Naive thymus-derived CD8-positive, alpha-beta T cell (primary cell): ENCODE measurements around the gene CCNY. TPM values are rescaled to one million over a fixed set of nuclear protein-coding genes. Genes with fewer than 3 reads are reported as not detected.

Source experiments
- ATAC-seq, 2 donors: fragments of 150-1000 bp; cut with Tn5 transposase in 1 of 2; sonication (Bioruptor Pico), chemical (Tn5 transposase) in 1 of 2; 1 replicate in 1 of 2; 2 replicates in 1 of 2; pipeline ENCODE4 v1.10.0; 2021; ENCODE audit warnings: mild to moderate bottlenecking in 2 of 2, moderate library complexity in 2 of 2
- POLR2A ChIA-PET: fragments of 350-600 bp; sonication (Branson Sonifier 250); formaldehyde crosslinking; loops from one replicate; lab custom pipeline; 2021; ENCODE audit warnings: antibody characterized with exemption; lab: Charles Lee
- DNase-seq, 10 donors: peaks; one replicate each; pipeline versions ENCODE4 v3.0.0 to v3.0.0-alpha.2; 2020 to 2022
- H3K27ac Mint-ChIP-seq, 10 donors: one replicate each; pipeline ENCODE4 v1.8.0; 2020 to 2022; ENCODE audit warnings: mild to moderate bottlenecking in 10 of 10, mixed read lengths in 10 of 10, moderate library complexity in 4 of 10, inconsistent platforms in 1 of 10
- H3K27me3 Mint-ChIP-seq, 5 donors: one replicate each; pipeline ENCODE4 v1.8.0; 2021 to 2022; ENCODE audit warnings: mixed read lengths in 5 of 5
- H3K36me3 Mint-ChIP-seq, 3 donors: one replicate each; pipeline ENCODE4 v1.8.0; 2020 to 2022; ENCODE audit warnings: mixed read lengths in 3 of 3, mild to moderate bottlenecking in 2 of 3, inconsistent platforms in 1 of 3
- H3K4me1 Mint-ChIP-seq, 4 donors: one replicate each; pipeline ENCODE4 v1.8.0; 2021 to 2022; ENCODE audit warnings: mixed read lengths in 4 of 4
- H3K4me3 Mint-ChIP-seq, 10 donors: one replicate each; pipeline ENCODE4 v1.8.0; 2020 to 2022; ENCODE audit warnings: mild to moderate bottlenecking in 10 of 10, mixed read lengths in 10 of 10, moderate library complexity in 6 of 10, inconsistent platforms in 1 of 10
- H3K9me3 Mint-ChIP-seq, 9 donors: one replicate each; pipeline ENCODE4 v1.8.0; 2020 to 2022; ENCODE audit warnings: mixed read lengths in 9 of 9, mild to moderate bottlenecking in 3 of 9, inconsistent platforms in 1 of 9, moderate library complexity in 1 of 9
- polyA plus RNA-seq, 3 donors: library from polyadenylated mRNA; unstranded; fragments of 300-500 nt; fragmentation: Illumina TruSeq; gene quantifications; one replicate each; pipeline ENCODE4 v1.2.3, GENCODE V29; 2021
- total RNA-seq, 8 experiments: library from RNA in 2 of 8; stranded (reverse) in 2 of 8; gene quantifications; one replicate each; pipeline ENCODE4 v1.2.3 and lab custom pipeline; 2021 to 2026

Gene CCNY
- total and polyA plus RNA-seq, 5 experiments from 2014 or later, result 11.0 to 78.6 (median 25.5) TPM

GRCh38 chr10:35318551-35318950, 17.8 kb upstream of the CCNY start:
- peaks cover 5 to 12% (median 8%) of the 10 kb centered on the region in 4 donors for H3K4me1 Mint-ChIP-seq
- peaks cover 0 to 29% (median 11%) of the 10 kb centered on the region in 9 donors for H3K9me3 Mint-ChIP-seq
- no peak for DNase-seq
- POLR2A ChIA-PET, result no interaction called here
- no peaks in the 10 kb centered on the region for H3K27me3 Mint-ChIP-seq
- peaks cover 18 to 61% (median 43%) of the 10 kb centered on the region in 3 donors for H3K36me3 Mint-ChIP-seq
- H3K27ac Mint-ChIP-seq, result peak overlapping the region in 1 of 10 donors; percentile 4
- ATAC-seq, result no peak
- H3K4me3 Mint-ChIP-seq, result no peak overlapping the region

GRCh38 chr10:35320341-35320740, 16.0 kb upstream of the CCNY start:
- Mint-ChIP-seq H3K4me3 (no peak overlapping the region), H3K27me3 (no peaks in the 10 kb centered on the region), H3K36me3 (peaks cover 11 to 63% (median 40%) of the 10 kb centered on the region in 3 donors), H3K4me1 (peaks cover 5 to 13% (median 10%) of the 10 kb centered on the region in 4 donors), H3K9me3 (peaks cover 0 to 13% (median 5%) of the 10 kb centered on the region in 9 donors), H3K27ac (peak overlapping the region in 1 of 10 donors; percentile 11)
- no peak for DNase-seq
- POLR2A ChIA-PET, result no interaction called here
- ATAC-seq, result no peak

GRCh38 chr10:35322636-35323035, 13.7 kb upstream of the CCNY start:
- H3K4me1 Mint-ChIP-seq, result peaks cover 8 to 20% (median 15%) of the 10 kb centered on the region in 4 donors
- no peak for DNase-seq
- no peak for ATAC-seq
- no peak overlapping the region for H3K4me3 Mint-ChIP-seq
- H3K27me3 Mint-ChIP-seq, result no peaks in the 10 kb centered on the region
- H3K27ac Mint-ChIP-seq, result no peak overlapping the region
- peaks cover 0 to 8% (median 3%) of the 10 kb centered on the region in 9 donors for H3K9me3 Mint-ChIP-seq
- H3K36me3 Mint-ChIP-seq, result peaks cover 5 to 47% (median 32%) of the 10 kb centered on the region in 3 donors
- POLR2A ChIA-PET, result interaction anchor here (0.7 kb wide), 1 partner anchor 19 kb away, joined by 3 read pairs; no protein-coding TSS in a partner anchor

- POLR2A ChIA-PET, result no interaction called here
- Mint-ChIP-seq H3K27ac (peak overlapping the region in 1 of 10 donors; percentile 15), H3K4me3 (no peak overlapping the region), H3K9me3 (peaks cover 0 to 8% (median 3%) of the 10 kb centered on the region in 9 donors), H3K4me1 (peaks cover 15 to 30% (median 22%) of the 10 kb centered on the region in 4 donors), H3K36me3 (peaks cover 5 to 38% (median 26%) of the 10 kb centered on the region in 3 donors), H3K27me3 (no peaks in the 10 kb centered on the region)
- ATAC-seq (no peak), DNase-seq (no peak)
These were observed 12.1 kb upstream of the CCNY start for GRCh38 chr10:35324196-35324595.

GRCh38 chr10:35326466-35327235, 9.7 kb upstream of the CCNY start:
- DNase-seq, result no peak
- H3K36me3 Mint-ChIP-seq, result peaks cover 5 to 28% (median 24%) of the 10 kb centered on the region in 3 donors
- no peak overlapping the region for H3K4me3 Mint-ChIP-seq
- H3K27me3 Mint-ChIP-seq, result no peaks in the 10 kb centered on the region
- peaks cover 0 to 8% (median 3%) of the 10 kb centered on the region in 9 donors for H3K9me3 Mint-ChIP-seq
- no peak for ATAC-seq
- POLR2A ChIA-PET, result no interaction called here
- peak overlapping the region in 2 of 10 donors; percentile 47 to 54 for H3K27ac Mint-ChIP-seq
- H3K4me1 Mint-ChIP-seq, result peaks cover 23 to 40% (median 37%) of the 10 kb centered on the region in 4 donors

- POLR2A ChIA-PET, result no interaction called here
- Mint-ChIP-seq H3K4me1 (peaks cover 21 to 45% (median 42%) of the 10 kb centered on the region in 4 donors), H3K9me3 (peaks cover 0 to 2% (median 0%) of the 10 kb centered on the region in 9 donors), H3K4me3 (no peak overlapping the region), H3K27me3 (no peaks in the 10 kb centered on the region), H3K27ac (peak overlapping the region in 3 of 10 donors; percentile 7 to 63 (median 51)), H3K36me3 (peaks cover 0 to 19% (median 14%) of the 10 kb centered on the region in 3 donors)
- ATAC-seq (no peak), DNase-seq (no peak)
These were observed 8.4 kb upstream of the CCNY start for GRCh38 chr10:35327790-35328403.

GRCh38 chr10:35328404-35329037, 7.8 kb upstream of the CCNY start:
- DNase-seq (no peak), ATAC-seq (peak in 1 of 2 donors; percentile 56)
- H3K27me3 Mint-ChIP-seq, result no peaks in the 10 kb centered on the region
- peak overlapping the region in 3 of 10 donors; percentile 51 to 78 (median 63) for H3K27ac Mint-ChIP-seq
- H3K36me3 Mint-ChIP-seq, result peaks cover 0 to 19% (median 8%) of the 10 kb centered on the region in 3 donors
- H3K9me3 Mint-ChIP-seq, result no peaks in the 10 kb centered on the region
- peaks cover 25 to 51% (median 49%) of the 10 kb centered on the region in 4 donors for H3K4me1 Mint-ChIP-seq
- POLR2A ChIA-PET, result no interaction called here
- H3K4me3 Mint-ChIP-seq, result no peak overlapping the region

- POLR2A ChIA-PET, result no interaction called here
- Mint-ChIP-seq H3K27me3 (no peaks in the 10 kb centered on the region), H3K4me3 (no peak overlapping the region), H3K4me1 (peaks cover 30 to 61% (median 55%) of the 10 kb centered on the region in 4 donors), H3K36me3 (peaks cover 0 to 17% (median 5%) of the 10 kb centered on the region in 3 donors), H3K9me3 (no peaks in the 10 kb centered on the region), H3K27ac (peak overlapping the region in 4 of 10 donors; percentile 7 to 43 (median 20))
- DNase-seq, result no peak
- ATAC-seq, result no peak
These were observed 6.8 kb upstream of the CCNY start for GRCh38 chr10:35329520-35329919.

- Mint-ChIP-seq H3K4me3 (no peak overlapping the region), H3K9me3 (no peaks in the 10 kb centered on the region), H3K4me1 (peaks cover 35 to 69% (median 63%) of the 10 kb centered on the region in 4 donors), H3K36me3 (peaks cover 0 to 17% (median 3%) of the 10 kb centered on the region in 3 donors), H3K27ac (peak overlapping the region in 4 of 10 donors; percentile 12 to 65 (median 22)), H3K27me3 (no peaks in the 10 kb centered on the region)
- POLR2A ChIA-PET, result no interaction called here
- ATAC-seq (no peak), DNase-seq (no peak)
These were observed 4.2 kb upstream of the CCNY start for GRCh38 chr10:35331894-35332640.

GRCh38 chr10:35334297-35334696, 2.0 kb upstream of the CCNY start:
- Mint-ChIP-seq H3K27me3 (no peaks in the 10 kb centered on the region), H3K4me3 (peak overlapping the region; percentile 13 to 86 (median 74)), H3K36me3 (peaks cover 0 to 17% (median 3%) of the 10 kb centered on the region in 3 donors), H3K9me3 (no peaks in the 10 kb centered on the region), H3K27ac (peak overlapping the region in 6 of 10 donors; percentile 37 to 91 (median 76)), H3K4me1 (peaks cover 40 to 72% (median 68%) of the 10 kb centered on the region in 4 donors)
- ATAC-seq (no peak), DNase-seq (no peak)
- POLR2A ChIA-PET, result no interaction called here

- H3K27me3 Mint-ChIP-seq, result no peaks in the 10 kb centered on the region
- ATAC-seq, result peak in 1 of 2 donors; percentile 6
- DNase-seq, result peak in 3 of 10 donors; percentile 1 to 14 (median 6)
- H3K4me3 Mint-ChIP-seq, result peak overlapping the region; percentile 85 to 94 (median 90)
- H3K4me1 Mint-ChIP-seq, result peaks cover 39 to 72% (median 68%) of the 10 kb centered on the region in 4 donors
- peaks cover 0 to 17% (median 3%) of the 10 kb centered on the region in 3 donors for H3K36me3 Mint-ChIP-seq
- H3K27ac Mint-ChIP-seq, result peak overlapping the region; percentile 85 to 96 (median 92)
- H3K9me3 Mint-ChIP-seq, result no peaks in the 10 kb centered on the region
- POLR2A ChIA-PET, result interaction anchor here (0.6 to 1.8 kb wide), 2 partner anchors 10 to 115 kb away, joined by 3 to 6 read pairs; no protein-coding TSS in a partner anchor
These were observed 901 bp upstream of the CCNY start for GRCh38 chr10:35335133-35336083.
